A549 treated with CpdA at 1 μM for 4 hours (cell line): ENCODE measurements around the gene IL11. TPM values are rescaled to one million over a fixed set of nuclear protein-coding genes. Genes with fewer than 3 reads are reported as not detected.

Experiments
- total RNA-seq: library from RNA; stranded (reverse); fragments of 200-300 nt; extraction: Qiagen RNA extraction; gene quantifications from 5 replicates; pipeline ENCODE4 v1.2.3, GENCODE V29; 2022; ENCODE audit warnings: low read depth

The IL11 gene
- 79.7 to 115 TPM (median 99.1 TPM) in 5 replicates for total RNA-seq

DNA sequence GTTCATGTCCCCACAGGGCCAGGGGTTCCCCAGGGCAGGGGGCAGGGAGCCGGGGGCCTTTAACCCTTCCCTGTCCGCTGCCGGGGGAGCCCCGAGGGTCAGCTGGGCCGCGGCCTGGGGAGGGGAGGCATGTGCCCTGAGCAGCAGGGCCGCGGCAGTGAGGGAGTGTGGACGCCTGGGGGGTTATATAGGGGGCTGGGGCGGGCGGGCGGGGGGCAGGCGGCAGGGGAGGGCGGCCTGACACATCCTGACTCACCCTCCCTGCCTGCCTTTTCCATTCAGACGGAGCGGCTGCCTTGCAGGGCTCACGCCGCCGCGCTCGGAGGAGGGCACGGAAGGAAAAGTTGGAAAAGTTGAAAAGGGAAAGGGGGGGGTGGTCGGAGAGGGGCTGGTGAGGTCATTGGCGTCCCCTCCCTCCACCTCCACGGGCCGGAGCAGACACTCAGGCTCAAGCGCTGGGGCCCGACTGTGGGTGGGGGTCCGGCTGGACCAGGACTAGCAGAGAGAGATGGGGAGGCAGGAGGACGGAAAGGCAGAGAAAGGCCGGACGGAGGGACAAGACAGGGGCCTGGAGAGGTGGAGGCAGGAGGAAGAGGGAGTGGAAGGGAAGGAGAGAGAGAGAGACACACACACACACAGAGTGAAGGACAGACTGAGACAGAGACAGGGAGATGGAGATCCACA is at the start of gene IL11:
IL11 (minus strand) TSS at position 159 of the 684 bp plus-strand sequence; CDS start at position 6, 153 bp downstream.

DNA sequence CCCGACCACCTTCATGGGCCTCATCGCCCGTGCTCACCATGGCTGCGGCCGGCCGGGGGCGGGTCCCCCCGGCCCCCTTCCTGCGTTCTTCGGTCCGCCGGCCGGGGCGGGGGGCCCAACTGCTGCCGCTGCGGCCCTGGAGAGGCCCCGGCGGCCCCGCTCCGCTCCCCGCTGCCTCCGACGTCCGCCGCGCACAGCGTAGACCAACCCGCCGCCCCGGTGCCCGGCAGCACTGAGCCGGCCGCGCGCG is 37.2 kb upstream of the IL11 start, which contains the start of gene UBE2S:
UBE2S (minus strand) TSS at position 239 of the 250 bp plus-strand sequence; CDS start at position 40, 199 bp downstream.

DNA sequence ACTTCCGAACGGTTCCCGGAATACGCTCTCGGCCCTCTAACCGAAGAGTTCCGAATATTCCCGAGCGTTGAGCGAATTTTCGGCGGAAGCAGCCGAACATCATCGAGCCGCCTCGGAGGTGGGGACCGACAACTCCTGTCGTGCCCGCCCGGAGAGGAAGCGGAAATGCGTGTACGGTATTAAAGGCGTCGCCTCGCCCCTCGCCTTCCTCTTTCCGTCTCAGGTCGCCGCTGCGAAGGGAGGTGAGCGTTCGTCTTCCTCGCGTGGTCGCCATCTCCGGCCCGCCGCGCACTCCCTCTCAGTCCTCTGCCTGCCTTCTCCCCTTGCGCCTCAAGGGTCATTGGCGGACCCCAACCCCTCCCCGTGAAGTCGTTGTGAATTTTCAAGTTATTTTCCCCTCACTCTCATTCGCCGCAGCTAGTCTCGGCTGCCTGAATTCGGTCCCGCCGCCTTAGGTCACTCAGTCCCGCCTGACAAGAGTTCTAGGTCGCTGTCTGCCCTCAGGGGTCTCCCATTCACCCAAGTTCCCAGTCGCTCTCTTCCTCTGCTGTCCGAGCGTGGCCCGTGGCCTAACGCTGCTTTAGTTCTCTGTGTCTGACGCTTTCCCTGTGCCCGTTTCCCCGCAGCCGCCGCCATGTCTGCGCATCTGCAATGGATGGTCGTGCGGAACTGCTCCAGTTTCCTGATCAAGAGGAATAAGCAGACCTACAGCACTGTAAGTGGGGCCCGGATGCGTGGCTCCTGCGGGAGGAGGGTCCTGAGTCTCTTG is 15.6 kb upstream of the IL11 start, which contains the start of gene RPL28:
RPL28 (plus strand) TSS at position 209 of the 769 bp plus-strand sequence; CDS start at position 635, 426 bp downstream.

DNA sequence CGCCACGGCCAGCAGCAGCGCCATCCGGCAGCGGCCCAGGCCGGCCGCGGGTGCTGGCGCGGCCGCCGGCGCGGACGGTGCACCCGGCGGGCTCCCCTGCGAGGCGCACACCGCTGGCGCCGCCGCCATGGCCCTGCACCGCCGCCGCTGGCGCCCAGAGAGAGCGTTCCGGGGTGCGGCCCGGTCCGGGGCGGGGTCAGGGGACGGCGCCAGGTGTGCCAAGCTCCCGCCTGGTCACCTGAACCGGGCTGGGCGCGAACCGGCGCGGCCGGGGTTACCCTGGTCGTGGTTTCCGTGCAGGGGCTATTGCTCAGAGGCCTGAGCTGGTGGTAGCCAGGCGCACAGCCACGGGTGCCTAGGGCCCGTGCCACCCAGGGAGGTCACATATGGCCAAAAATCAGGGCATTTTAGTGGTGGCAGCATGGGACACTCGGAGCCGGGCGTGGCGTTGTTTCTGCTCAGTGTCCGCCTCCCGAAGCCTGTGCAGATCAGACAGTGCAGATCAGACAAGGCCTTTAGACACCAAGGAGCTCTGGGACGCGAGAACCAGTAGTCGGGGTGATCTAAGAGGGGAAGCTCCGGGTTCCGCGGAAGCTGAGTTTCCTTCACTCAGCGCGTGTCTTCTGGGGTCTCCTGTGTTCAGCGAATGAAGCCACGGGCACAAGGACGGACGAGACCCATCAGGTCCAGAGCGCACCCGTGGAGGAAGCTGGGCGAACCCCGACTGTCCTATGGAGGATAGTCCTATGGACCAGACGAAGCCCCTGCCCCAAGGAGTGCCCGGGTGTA is 14.1 kb upstream of the IL11 start, which contains the start of gene TMEM238:
TMEM238 (minus strand) TSS at position 162 of the 789 bp plus-strand sequence; CDS start at position 129, 33 bp downstream.

DNA sequence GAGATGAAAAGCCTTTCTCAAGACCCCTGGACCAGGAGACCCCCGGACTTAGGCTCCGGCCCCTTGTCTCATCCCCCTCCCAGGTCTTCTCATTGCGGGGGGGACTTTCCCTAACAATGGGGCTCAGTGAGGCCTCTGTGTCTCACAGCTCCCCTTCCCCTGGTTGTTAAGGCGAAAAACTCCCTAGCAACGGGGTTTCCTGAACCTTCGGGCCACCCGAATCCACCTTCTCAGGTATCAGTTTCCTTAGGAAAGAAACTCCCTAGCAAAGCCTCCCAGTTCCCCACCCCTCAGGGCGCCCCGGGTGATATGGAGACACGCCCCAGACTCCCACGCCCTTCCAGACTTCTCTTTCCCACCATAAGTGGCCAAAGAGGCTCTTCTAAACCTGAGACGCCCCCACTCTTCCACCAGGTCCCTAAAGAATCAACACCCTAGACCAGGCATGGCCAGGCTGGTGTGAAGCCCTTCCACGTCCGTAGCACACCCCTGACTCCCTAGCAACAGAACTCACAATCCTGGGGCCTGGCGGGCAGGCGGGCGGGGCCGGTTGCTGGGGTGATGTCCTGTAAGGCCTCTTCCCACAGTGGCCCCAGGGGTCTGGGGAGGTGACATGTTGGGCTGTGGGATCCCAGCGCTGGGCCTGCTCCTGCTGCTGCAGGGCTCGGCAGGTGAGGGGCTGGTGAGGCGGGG is 6.1 kb upstream of the IL11 start, which contains the start of gene TMEM190:
TMEM190 (plus strand) TSS at position 586 of the 693 bp plus-strand sequence; CDS start at position 614, 28 bp downstream.

DNA sequence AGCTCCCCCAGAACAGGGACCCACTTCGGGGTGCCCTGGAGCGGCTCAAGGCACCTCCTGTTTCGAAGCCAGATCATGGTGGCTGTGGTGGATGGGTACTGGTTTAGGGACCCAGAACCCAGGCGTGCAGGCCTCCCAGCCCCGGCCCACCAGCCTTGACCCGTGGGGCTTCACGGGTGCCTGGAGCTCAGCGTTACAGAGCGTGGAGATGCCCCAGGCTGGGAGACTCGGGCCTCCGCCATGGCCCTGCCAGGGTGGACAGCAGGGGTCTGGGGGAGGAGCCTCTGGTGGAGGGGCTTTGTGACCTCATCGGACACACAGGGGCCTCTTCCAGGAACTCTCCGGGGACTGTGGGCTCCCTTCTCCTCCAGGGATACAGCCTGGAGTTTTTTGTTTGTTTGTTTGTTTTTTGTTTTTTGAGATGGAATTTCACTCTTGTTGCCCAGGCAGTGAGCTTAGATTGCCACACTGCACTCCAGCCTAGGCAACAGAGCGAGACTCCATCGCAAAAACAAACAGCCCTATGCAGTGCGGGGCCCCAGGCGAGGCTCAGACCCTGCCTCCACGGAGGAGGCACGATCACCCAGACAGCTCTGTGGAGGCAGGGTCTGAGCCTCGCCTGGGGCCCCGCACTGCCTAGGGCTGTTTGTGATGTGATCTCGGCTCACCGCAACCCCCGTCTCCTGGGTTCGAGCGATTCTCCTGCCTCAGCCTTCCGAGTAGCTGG is 7.1 kb downstream of the IL11 start, which contains the start of gene GARIN5B:
GARIN5B (minus strand) TSS at position 271 of the 727 bp plus-strand sequence; CDS start at position 77, 194 bp downstream.

DNA sequence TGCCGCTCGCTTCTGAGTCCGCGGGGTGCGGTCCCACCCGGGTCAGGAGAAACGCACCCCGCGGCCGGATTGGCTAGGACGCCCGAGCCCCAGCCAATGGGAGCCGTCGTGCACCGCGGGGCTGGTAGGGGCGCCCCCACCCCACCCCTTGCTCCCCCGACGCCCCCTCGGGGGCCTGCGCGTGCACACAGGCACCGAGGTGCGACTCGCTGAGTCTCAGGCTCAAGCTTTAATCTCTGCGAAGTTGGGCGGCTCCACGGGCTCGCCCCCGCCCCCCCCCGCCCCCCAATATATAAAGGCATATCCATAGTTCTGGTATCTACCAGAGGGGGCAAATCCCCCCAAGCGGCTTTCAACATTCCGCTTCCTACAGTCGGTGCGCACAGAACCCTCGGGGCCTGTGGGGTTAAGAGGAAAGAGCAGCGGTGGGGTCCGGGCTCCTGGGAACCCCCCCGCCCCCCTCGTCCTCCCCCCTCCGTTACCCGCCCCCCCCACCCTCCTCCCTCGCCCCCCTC is 15.5 kb downstream of the IL11 start, which contains the start of gene COX6B2:
COX6B2 (minus strand) TSS at position 22 of the 515 bp plus-strand sequence. CDS start 198 bp downstream, outside the sequence.

DNA sequence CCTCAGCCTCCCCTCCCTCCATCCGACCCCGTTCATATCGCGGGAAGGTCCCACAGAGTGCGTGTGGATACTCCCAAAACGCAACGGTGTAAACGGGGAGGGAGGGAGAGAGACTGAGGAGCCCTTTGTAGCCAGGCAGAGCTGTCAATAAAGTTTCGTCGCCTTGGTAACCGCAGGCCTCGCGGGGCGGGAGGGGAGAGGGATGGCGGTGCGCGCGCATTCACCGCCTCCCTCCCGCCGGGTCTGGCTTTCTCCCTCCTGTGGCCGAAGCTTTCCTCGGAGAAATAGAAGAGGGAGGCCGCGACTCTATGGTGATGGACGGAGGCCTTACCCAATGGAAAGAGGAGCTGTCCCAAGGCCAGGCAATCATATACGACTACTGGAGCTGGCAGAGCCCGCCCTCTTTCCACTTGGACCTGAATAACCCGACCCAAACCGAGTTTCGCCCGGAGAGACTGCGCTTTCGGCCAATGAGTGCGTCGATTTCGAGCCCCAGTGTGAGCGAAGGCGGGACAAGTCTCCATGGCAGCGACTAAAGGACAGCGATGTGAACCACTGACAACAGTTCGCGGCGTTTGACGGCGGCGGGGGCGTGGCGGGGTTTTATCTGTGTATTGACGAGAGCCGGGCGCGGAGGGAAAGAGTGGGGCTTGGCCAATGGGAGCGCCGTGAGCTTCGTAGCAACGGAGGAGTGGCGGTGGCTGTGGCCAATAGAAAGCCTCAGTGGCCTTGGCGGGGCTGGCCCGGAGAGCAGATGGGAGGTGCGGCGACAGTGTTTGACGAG is 31.0 kb downstream of the IL11 start, which contains the start of gene KMT5C:
KMT5C (plus strand) TSS at position 772 of the 784 bp plus-strand sequence. CDS start 2,061 bp downstream, outside the sequence.

DNA sequence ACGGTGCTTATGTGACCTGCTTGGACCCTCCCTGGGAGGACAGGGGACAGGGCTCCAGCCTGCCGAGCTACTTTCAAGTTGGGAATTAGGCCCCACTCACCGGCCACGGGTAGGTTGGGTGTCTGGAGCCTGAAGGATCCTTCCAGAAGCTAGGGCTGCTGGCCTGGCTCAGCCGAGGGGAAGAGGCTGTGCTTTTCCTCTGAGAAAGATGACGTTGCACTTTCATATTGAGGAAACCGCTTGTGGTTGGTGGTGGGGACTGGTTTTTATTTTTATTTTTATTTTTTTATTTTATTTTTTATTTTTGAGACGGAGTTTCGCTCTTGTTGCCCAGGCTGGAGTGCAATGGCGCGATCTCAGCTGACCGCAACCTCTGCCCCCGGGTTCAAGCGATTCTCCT is 45.1 kb downstream of the IL11 start, which contains the start of gene TMEM150B:
TMEM150B (minus strand) TSS at position 170 of the 400 bp plus-strand sequence. CDS start 4,305 bp downstream, outside the sequence.

Other genes starting within 250 kb of the IL11 start
- gene TNNT1, start 221.3 kb downstream of the IL11 start, total RNA-seq, result 115 to 148 TPM (median 126 TPM) in 5 replicates
- gene TNNI3, start 212.7 kb downstream of the IL11 start, total RNA-seq, result 6.7 to 8.9 TPM (median 7.7 TPM) in 5 replicates
- gene DNAAF3, start 203.8 kb downstream of the IL11 start, total RNA-seq, result 5.2 to 7.2 TPM (median 6.9 TPM) in 5 replicates
- 3.0 to 4.6 TPM (median 3.5 TPM) in 5 replicates for gene SYT5, start 190.2 kb downstream of the IL11 start, total RNA-seq
- 2.9 to 6.6 TPM (median 5.6 TPM) in 5 replicates for gene PTPRH, start 161.0 kb downstream of the IL11 start, total RNA-seq
- 2.7 to 6.3 TPM (median 5.5 TPM) in 5 replicates for gene TMEM86B, start 141.7 kb downstream of the IL11 start, total RNA-seq
- gene PPP6R1, start 111.4 kb downstream of the IL11 start, total RNA-seq, result 98.6 to 127 TPM (median 124 TPM) in 5 replicates
- gene HSPBP1, start 90.4 kb downstream of the IL11 start, total RNA-seq, result 118 to 146 TPM (median 136 TPM) in 5 replicates
- 4.3 to 6.1 TPM (median 5.0 TPM) in 5 replicates for gene BRSK1, start 86.5 kb downstream of the IL11 start, total RNA-seq
- gene TMEM150B, start 45.1 kb downstream of the IL11 start, total RNA-seq, result 0.06 to 0.27 TPM (median 0.19 TPM) in 3 of 5 replicates, not detected in the others
- 8.1 to 12.2 TPM (median 10.3 TPM) in 5 replicates for gene KMT5C, start 30.6 kb downstream of the IL11 start, total RNA-seq
- 0.83 to 1.5 TPM (median 1.1 TPM) in 5 replicates for gene COX6B2, start 15.7 kb downstream of the IL11 start, total RNA-seq
- gene GARIN5B, start 7.2 kb downstream of the IL11 start, total RNA-seq, result 0.10 to 0.25 TPM (median 0.17 TPM) in 4 of 5 replicates, not detected in the other
- 1.6 to 2.7 TPM (median 1.8 TPM) in 5 replicates for gene TMEM190, start 6.4 kb upstream of the IL11 start, total RNA-seq
- gene TMEM238, start 13.8 kb upstream of the IL11 start, total RNA-seq, result 1.9 to 9.5 TPM (median 8.1 TPM) in 5 replicates
- 2,575 to 3,038 TPM (median 2,861 TPM) in 5 replicates for gene RPL28, start 15.5 kb upstream of the IL11 start, total RNA-seq
- 280 to 580 TPM (median 470 TPM) in 5 replicates for gene UBE2S, start 37.3 kb upstream of the IL11 start, total RNA-seq
- not detected in 5 replicates for gene SHISA7, start 72.8 kb upstream of the IL11 start, total RNA-seq
- 56.5 to 68.3 TPM (median 61.0 TPM) in 5 replicates for gene ISOC2, start 91.2 kb upstream of the IL11 start, total RNA-seq
- not detected in 5 replicates for gene C19orf85, start 94.3 kb upstream of the IL11 start, total RNA-seq
- 4.3 to 9.6 TPM (median 8.8 TPM) in 5 replicates for gene ZNF628, start 106.2 kb upstream of the IL11 start, total RNA-seq
- gene NAT14, start 114.7 kb upstream of the IL11 start, total RNA-seq, result 40.9 to 61.3 TPM (median 58.0 TPM) in 5 replicates
- 0.38 to 1.5 TPM (median 0.61 TPM) in 5 replicates for gene SSC5D, start 118.0 kb upstream of the IL11 start, total RNA-seq
- 1.8 to 3.1 TPM (median 2.5 TPM) in 5 replicates for gene SBK2, start 166.7 kb upstream of the IL11 start, total RNA-seq
- gene SBK3, start 175.1 kb upstream of the IL11 start, total RNA-seq, result 1.8 to 2.7 TPM (median 2.3 TPM) in 5 replicates
- 16.1 to 35.4 TPM (median 25.5 TPM) in 5 replicates for gene ZNF579, start 210.4 kb upstream of the IL11 start, total RNA-seq
- gene FIZ1, start 229.1 kb upstream of the IL11 start, total RNA-seq, result 17.5 to 27.0 TPM (median 25.5 TPM) in 5 replicates
- 14.0 to 19.4 TPM (median 18.4 TPM) in 5 replicates for gene ZNF524, start 229.8 kb upstream of the IL11 start, total RNA-seq
- gene ZNF865, start 235.2 kb upstream of the IL11 start, total RNA-seq, result 7.9 to 14.8 TPM (median 13.3 TPM) in 5 replicates